Medulla oblongata (tissue), 1 donor: ENCODE results near the gene TSC2.
"Not testable (repeated sequence)": the region's sequence is repeated elsewhere in the genome, so short reads cannot be mapped to it uniquely, and the experiment has no call there.

Experiments
- DNase-seq: peaks from one replicate; pipeline ENCODE4 v3.0.0-alpha.2; 2015; ENCODE audit errors: extremely low spot score

The TSC2 gene

GRCh38 chr16:2085669-2086068 is 37.9 kb downstream of the TSC2 start:
- DNase-seq = no peak

GRCh38 chr16:2086106-2086742 is 38.4 kb downstream of the TSC2 start:
- DNase-seq = no peak

GRCh38 chr16:2086812-2087747 is 39.3 kb downstream of the TSC2 start:
- DNase-seq = no peak

- DNase-seq = no peak
Measured at GRCh38 chr16:2087748-2088631, 40.2 kb downstream of the TSC2 start.

- DNase-seq = no peak
Measured at GRCh38 chr16:2088759-2089358, 41.1 kb downstream of the TSC2 start.

- DNase-seq = no peak
Measured at GRCh38 chr16:2089706-2090480, 42.1 kb downstream of the TSC2 start.

- DNase-seq = peak; percentile 35
Measured at GRCh38 chr16:2090481-2090776, 42.6 kb downstream of the TSC2 start.

- DNase-seq = no peak
Measured at GRCh38 chr16:2090777-2091546, 43.2 kb downstream of the TSC2 start.

- no peak for DNase-seq
Measured at GRCh38 chr16:2091547-2092255, 43.9 kb downstream of the TSC2 start.

GRCh38 chr16:2092256-2092620 is 44.5 kb downstream of the TSC2 start:
- DNase-seq = no peak

- no peak for DNase-seq
Measured at GRCh38 chr16:2092866-2093265, 45.1 kb downstream of the TSC2 start.

GRCh38 chr16:2093793-2094192 is 46.0 kb downstream of the TSC2 start:
- DNase-seq = no peak

- no peak for DNase-seq
Measured at GRCh38 chr16:2095315-2095853, 47.6 kb downstream of the TSC2 start.

- no peak for DNase-seq
Measured at GRCh38 chr16:2095918-2096582, 48.3 kb downstream of the TSC2 start.

- no peak for DNase-seq
Measured at GRCh38 chr16:2096853-2097595, 49.2 kb downstream of the TSC2 start.

GRCh38 chr16:2097689-2098088 is 49.9 kb downstream of the TSC2 start:
- not testable (repeated sequence) for DNase-seq

- DNase-seq = not testable (repeated sequence)
Measured at GRCh38 chr16:2101581-2101980, 53.8 kb downstream of the TSC2 start.

GRCh38 chr16:2102471-2102870 is 54.7 kb downstream of the TSC2 start:
- DNase-seq = no peak
